Measurements from ENCODE around the gene PALD1.

GRCh38 chr10:70533189-70533558 lies 54.6 kb downstream of the PALD1 start:
- TF ChIP-seq POLR2A (IDR thresholded peaks at IDR 0.05; ENCODE audit: low read length): no peak
- TF ChIP-seq GATA1 (IDR thresholded peaks at IDR 0.05; ENCODE audit: low read depth, low read length): no peak

Measured in erythroblast (primary cell).